ENCODE data around the gene ISM2.

- TF ChIP-seq CTCF (IDR thresholded peaks at IDR 0.05) = no peak
- TF ChIP-seq POLR2A (IDR thresholded peaks at IDR 0.05) = no peak
Measured at GRCh38 chr14:77490347-77490986, 8.1 kb downstream of the ISM2 start.

Data from testis (tissue), 2 donors.